8988T (cell line): ENCODE data around the gene PGBD1.
"Not testable (repeated sequence)": the region's sequence is repeated elsewhere in the genome, so short reads cannot be mapped to it uniquely, and the experiment has no call there.

Experiments
- DNase-seq: peaks from one replicate; pipeline ENCODE4 v3.0.0; 2011

PGBD1 gene

DNA sequence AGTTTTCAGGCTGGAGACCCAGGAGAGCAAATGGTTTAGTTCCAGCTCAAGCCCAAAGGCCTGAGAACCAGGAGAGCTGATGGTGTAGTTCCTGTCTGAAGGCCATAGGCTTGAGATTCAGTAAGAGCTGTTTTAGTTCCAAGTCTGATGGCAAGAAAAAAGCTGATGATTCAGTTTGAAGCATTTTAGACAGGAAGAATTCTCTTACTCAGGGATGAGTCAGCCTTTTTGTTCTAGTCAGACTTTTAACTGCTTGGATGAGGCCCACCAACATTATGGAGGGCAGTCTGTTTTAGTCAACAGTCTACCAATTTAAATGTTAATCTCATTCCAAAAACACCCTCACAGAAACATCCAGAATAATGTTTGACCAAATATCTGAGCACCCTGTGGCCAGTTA lies 11.9 kb upstream of the PGBD1 start:
- DNase-seq = peak; percentile 31

DNA sequence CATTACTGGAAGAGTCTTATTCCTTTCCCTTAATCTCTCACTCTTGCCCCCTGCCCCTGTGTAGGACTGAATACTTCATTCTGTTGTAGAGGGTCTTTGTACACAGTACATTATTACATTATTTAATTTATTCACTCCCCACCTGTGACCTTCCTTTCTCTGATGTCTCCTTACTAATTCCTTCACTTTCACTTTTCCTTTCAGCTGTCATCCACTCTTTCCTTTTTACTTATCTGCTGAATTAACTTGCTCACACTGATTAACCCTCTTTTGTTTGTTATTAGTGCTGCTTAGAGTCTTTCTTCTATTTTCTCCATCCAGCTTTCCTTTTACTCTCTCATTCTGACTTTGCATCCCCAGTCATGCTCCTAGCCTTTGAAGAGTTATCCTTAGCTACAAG lies 6.5 kb upstream of the PGBD1 start:
- DNase-seq = no peak

DNA sequence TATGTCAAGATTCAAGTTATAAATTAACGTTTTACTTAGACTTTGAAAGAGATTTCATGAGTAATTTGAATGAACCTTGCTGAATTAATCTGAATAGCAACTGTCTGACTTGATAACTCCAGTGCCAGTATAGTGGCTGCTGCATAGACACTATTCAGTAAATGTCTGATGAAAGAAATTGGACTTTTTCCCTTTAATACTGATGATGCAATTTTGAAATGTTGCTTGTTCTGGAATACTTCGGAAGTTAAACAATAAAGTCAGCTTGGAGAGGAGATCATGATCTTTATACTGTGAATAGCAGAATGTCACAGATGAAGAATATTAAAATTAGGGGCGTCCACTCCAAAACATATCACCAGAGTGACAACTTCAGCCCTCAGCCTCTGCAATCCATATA lies 3.6 kb upstream of the PGBD1 start:
- DNase-seq = no peak

DNA sequence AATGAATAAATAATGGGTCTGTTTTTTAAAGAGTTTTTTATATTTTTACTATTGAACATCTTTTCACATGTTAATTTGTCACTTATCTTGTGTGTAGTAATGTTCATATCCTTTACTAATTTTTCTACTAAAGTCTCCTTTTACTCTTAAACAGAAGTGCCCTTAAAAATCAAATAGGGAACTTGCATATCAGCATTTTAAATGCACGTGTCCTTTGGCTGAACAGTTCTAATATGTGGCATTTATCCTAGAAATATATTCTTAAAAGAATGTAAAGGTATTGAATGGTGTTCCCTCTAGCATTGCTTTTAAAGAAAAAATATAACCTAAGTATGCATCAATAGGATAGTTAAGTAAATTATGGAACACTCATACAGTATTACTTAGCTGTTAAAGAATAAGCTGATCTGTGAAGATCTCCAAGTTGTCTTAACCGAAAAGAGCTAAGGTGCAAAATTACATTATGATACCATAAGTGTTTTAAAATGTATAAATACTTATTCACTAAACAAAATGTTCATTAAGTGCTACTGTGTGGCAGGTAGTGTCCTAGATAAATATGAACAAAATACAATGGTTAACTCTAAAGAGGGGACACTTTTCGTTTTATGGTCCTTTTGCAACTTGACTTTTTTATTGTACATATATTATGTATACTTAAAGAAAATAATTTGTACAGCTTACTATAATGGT lies 631 bp upstream of the PGBD1 start:
- no peak for DNase-seq

DNA sequence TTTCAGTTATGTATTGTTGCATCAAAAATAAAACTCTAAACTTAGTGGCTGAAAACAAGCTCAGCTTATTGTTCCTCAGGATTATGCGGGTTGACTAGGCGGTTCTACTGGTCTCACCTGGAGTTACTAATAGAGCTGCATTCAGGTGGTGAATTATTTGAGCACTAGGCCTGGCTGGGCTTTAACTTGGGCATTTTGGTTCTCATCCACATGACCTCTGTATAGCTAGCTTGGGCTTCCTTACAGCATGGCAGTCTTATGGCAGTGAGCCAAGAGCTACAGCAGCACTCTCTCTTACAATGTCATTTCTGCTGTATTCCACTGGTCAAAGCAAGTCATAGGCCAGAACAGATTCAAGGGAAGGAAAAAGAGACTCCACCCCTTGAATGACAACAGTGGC lies 1.6 kb downstream of the PGBD1 start:
- DNase-seq = no peak

DNA sequence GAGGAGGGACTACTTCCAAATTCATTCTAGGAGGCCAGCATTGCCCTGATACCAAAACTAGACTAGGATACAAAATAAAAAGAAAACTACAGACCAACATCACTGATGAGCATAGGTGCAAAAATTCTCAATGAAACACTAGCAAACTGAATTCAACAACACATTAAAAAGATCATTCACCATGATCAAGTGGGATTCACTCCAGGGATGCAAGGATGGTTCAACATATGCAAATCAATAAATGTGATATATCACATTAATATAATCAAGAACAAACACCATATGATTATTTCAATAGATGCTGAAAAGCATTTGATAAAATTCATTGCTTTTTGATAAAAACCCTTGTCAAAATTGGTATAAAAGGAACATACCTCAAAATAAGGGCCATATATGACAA lies 10.2 kb downstream of the PGBD1 start:
- DNase-seq = no peak

DNA sequence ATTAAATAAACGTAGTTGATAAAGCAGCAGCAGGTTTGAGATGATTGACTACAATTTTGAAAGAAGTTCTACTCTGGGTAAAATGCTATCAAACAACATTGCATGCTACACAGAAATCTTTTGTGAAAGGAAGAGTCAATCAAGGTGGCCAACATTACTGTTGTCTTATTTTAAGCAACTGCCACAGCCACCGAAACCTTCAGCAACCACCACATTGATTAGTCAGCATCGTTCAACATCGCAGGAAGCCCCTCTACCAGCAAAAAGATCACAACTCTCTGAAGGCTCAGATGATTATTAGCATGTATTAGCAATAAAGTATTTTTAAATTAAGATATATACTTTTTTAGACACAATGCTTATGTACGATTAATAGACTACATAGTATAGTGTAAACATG lies 14.0 kb downstream of the PGBD1 start:
- no peak for DNase-seq

DNA sequence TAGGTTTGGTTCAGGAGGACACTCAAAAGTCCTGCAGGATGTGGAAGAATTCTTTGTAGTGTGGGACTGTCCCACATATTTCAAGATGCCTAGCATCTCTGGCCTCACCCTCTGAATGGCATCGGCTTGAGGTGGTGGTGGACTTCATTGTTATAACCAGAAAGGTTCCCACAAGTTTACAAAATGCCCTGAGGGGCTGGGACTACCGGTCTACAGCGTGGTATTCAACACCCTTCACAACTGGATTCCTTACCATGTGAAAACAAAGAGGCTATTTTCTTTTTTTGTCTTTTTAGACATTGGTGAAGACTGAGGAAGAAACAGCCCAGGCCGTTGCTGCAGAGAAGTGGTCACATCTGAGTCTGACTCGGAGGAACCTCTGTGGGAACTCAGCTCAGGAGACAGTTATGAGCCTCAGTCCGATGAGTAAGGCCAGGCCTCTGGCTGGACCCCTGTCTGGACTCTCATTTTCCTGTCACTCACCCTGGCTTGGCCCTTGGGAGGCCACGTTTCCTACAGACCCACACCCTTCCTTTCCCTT lies 15.2 kb downstream of the PGBD1 start:
- DNase-seq = no peak

DNA sequence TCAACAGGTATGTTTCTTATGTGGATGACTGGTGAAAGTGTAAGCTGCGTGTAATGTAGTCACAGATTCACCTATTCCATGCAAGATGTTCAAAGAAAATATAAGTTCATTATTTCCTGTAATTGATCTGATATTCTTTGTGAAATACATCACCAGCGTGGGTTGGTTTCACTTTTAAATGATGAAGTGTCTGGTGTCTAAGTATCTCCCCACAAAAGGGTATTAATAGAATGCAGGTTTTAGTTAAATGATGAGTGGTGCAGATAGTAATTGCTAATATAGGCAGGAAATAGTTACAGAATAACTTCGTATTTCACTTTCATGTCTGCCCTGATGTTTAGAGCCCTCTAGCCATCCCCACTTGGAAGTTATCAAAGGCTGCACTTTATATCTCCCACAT lies 22.2 kb downstream of the PGBD1 start:
- DNase-seq = no peak

DNA sequence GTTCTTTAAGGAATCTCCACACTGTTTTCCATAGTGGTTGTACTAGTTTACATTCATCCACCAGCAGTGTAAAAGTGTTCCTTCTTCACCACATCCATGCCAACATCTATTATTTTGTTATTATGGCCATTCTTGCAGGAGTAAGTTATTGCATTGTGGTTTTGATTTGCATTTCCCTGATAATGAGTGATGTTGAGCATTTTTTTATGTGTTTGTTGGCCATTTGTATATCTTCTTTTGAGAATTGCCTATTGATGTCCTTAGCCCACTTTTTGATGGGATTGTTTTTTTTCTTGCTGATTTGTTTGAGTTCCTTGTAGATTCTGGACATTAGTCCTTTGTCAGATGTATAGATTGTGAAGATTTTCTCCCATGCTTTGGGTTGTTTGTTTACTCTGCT lies 25.0 kb downstream of the PGBD1 start:
- DNase-seq = not testable (repeated sequence)

DNA sequence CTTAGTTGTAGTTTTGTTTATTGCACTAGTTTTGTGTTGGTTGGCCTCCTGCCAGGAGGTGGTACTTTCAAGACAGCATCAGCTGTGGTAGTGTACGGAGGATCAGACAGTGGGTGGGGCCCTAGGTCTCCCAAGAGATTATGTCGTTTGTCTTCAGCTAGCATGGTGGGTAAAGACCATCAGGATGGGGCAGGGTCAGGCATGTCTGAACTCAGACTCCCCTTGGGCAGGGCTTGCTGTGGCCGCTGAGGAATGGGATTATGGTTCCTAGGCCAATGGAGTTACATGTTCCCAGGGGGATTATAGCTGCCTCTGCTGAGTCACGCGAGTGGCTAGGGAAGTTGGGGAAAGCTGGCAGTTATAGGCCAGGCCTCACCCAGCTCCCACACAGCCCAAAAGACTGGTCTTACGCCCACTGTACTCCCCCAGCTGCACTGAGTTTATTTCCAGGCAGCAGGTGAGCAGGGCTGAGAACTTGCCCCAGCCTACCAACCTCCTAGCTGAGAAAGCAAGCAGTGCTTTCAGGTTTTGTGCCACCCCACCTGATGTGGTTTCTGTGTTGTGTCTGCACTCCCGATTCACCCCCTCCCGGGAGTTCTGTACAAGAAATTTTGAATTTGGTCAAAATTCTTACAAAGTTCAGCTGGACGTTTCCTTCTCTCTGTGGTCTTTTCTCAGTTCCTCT lies 29.9 kb downstream of the PGBD1 start:
- no peak for DNase-seq

DNA sequence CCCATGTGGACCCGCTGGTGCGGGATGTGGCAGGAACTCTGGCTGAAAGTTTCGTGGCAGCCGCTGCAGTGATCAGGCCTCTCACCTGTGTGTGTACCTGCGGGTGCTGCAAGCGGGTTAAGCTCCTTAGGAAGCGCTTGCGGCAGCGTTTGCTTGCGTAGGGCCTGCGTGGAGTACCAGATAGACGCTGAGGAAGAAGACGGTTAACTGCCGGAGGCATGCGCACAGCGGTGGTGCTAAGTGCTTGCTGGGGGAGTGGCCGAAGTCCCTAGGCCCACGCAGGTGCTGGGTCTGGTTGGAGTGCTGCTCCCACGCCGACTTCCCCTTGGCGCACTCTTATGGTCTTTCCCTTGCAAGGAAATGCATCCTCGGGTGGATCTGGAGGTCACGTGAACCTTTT lies 31.6 kb downstream of the PGBD1 start:
- DNase-seq = no peak

DNA sequence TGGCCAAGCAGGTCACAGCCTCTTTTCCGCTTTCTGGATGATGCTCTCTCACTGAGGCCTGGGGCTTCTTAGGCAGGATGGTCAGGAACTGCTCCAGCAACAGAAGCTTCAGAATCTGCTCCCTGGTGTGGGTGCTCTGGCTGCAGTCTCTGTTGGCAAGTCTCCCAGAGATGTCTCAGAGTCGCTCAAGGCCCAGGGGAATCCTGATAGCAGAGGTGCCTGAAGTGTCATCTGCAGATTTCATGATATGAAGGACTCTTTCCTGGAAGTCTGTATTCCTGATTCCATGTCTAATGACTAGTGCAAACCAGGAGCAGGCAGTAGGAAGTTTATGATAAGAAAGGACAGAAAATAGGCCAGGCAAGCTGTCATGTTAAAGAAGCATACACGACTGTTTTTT lies 34.3 kb downstream of the PGBD1 start:
- no peak for DNase-seq

DNA sequence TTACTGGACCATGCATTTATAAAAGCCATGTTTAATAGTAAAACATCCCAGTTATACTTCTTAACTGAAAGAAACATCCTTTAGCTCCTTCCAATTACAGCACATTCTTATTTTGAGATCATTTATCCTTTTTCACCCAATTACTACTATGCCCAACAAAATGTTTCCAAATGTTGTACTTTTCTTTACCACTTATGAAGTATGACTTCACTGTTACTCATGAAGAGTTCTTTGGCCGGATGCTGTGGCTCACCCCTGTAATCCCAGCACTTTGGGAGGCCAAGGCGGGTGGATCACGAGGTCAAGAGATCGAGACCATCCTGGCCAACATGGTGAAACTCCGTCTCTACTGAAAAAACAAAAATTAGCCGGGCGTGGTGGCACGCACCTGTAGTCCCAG lies 36.5 kb downstream of the PGBD1 start:
- not testable (repeated sequence) for DNase-seq

DNA sequence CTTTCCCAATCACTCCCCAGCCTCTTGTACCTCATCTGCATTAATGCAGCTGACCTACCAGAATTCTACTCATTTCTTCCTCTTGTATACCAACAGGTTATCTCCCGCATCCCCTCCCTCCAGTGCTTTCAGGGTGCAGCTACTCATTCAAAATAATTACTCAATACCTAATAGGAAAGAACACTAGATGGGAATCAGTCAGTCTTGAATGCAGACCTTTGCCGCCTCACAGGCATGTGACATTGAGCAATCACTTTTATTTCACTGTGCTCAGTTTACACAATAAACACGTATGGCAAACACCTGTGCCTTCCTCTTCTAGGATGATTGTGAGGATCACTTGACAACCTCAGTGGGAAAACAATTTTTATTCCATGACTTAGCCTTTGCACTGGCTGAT lies 41.3 kb downstream of the PGBD1 start:
- DNase-seq = no peak

DNA sequence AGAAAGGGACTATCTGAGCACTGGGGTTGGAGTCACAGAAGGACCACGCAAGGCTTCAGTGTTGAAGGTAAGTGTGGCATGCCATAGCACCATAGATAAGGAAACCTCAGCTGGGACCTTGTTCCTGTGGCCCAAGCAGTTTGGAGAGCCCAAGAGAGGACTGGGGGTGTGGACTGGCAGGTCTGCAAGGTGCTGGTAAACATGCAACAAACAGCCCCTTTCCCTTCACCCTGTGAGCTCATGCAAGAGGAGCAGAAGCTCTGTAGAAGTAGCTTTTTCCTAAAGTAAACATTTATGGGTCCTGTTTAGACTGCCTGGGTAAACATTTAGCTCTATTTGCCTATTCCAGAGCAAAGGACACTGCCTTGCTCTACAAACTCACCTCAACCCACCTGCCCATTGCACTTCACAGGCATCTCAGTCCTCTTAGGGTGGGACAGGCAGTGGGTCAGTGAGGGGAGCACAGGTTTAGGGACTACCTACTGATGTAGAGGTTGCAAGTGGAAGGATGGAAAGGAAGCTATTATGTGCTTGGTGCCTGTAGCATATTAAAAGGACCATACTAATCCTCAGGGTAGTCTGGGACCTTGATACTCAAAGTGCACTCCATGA lies 42.5 kb downstream of the PGBD1 start:
- no peak for DNase-seq

DNA sequence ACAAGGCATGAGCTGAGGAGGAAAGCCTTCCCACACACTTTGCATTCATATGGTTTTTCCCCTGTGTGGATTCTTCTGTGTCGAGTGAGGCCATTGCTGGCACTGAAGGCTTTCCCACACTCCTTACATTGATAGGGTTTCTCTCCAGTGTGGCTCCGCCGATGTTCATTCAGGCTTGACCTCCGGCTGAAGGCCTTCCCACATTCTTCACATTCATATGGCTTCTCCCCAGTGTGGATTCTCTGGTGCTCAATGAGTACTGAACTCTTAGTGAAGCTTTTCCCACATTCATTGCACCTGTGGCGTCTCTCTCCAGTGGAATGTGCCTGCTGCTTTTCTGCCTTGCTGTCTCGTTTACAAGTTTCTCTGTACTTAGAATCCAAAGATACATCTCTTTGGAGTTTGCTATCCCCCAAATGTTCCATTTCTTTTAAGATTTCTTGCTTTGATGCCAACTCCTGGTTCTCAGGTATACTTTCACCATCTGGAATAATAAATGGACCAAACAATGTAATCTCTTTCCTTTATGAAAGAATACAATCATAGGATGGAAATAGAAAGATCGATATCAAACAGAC lies 45.1 kb downstream of the PGBD1 start:
- no peak for DNase-seq

DNA sequence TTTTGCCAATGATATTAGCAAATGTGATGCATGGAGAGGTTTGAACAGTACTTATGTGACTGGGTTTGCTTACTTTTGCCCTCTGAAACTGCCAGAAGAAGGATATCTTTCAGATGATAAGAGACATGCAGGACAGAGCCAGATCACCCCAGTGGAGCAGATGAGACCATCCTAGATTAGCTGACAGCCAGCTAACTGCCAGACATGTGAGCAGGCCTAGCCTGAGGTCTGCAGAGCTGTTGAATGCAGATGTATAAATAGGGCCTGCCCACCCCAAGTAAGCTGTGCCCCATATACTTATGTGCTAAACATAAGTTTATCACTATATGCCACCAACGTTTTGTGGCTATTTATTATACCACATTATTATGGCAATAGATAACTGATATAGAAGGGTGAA lies 48.7 kb downstream of the PGBD1 start:
- DNase-seq = no peak

DNA sequence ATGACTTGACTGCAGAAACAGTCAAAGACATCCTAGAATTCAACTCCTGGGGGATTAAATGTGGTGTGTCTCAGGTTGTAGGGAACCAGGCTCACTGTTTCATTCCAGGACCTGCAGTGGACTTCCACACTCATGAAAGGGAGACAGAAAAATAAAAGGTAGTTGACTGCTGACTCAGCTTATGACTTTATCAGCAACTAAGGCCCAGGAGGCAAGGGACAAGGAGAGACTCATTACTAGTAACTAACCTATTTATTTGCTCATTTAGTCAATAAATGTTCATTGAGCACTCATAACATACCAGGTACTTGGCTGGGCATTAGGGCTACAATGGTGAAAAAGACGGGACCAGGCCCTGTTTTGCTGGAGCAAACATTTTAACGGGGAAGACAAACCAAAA lies 51.7 kb downstream of the PGBD1 start:
- no peak for DNase-seq

DNA sequence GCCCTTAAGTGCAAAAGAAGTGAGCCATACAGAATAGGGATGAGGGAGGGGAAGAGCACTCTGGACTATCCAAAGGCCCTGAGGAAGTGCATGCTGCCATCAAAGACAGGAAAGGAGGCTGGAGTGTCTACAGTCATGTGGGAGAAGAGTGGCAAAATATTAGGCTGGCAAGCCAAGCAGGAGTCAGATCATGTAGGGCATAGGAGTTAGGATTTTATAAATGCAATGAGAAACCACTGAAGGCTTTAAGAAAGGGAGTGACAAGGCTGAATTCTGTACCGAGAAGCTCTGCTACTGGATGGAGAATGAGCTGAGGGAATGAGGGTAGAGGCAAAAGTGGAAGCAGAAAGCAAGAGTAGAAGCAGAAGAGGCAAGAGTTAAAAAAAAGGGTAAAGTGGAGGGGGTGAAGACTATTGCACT lies 52.2 kb downstream of the PGBD1 start:
- DNase-seq = no peak

DNA sequence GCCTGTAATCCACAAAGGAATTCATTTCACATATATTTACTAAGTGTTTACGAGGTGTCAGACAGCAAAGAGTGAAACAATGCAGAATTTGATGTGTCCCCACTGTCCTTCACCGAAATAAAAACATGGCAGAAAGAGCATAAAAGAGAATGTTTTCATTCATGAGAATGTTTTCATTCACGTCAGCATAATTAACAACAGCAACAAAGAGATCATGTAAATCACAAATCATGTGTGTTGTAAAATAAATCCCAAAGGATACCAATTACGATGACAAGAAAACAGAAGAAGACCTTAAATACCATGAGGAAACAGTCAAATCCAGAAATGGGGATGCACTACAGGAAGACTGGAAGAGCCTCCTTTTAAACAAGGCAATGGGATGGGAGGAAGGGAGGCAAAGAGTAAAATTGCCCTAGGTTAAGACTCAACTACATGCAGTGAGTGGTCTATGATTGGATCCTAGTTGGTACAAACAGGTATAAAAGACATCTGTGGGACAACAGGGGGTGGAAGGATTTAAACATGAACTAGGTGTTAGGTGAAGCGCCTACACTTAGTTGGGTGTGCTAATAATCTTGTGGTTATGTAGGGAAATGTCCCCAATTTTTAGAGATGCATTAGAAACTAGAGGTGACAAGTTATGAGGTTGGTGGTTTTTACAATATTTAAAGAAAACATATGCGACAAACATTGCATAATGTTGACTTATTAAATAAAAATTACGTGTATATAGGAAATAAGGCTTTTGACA lies 53.1 kb downstream of the PGBD1 start:
- DNase-seq = no peak

DNA sequence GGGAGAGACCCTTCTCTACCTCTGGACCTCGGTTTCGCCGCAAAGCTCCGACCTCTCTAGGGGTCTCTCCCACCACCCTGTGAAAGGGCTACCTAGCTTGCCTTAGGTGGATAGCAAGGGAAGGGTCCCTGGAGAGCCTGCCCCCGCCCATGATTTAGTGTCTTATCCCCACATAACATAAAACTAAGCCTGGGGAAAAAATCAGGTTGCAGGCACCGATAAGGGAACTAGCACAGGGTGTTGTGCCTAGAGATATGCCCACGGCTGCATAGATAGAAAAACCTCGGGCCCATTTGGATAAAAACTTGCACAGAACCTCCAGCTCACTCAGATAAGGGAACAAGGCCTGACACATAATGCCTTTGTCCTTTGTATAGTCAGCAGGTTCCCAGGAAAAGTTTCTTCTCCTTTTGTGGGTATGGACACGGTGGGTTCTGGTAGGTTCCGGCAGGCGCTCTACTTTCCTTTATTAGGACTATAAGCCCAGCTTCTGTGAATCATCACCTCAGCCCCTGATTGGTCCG lies 53.7 kb downstream of the PGBD1 start:
- DNase-seq = no peak
